Measurements from ENCODE around the gene NXPE3. TPM values are rescaled to one million over a fixed set of nuclear protein-coding genes. Genes with fewer than 3 reads are reported as not detected.

NXPE3 gene
- total and polyA plus RNA-seq, 10 of the 15 experiments (the other 5 are each of a cell fraction or from before 2014, with no cell fraction given) = 2.0 to 8.7 (median 5.2) TPM

GRCh38 chr3:101868534-101869464, 89.8 kb downstream of the NXPE3 start (continued):
- TF ChIP-seq CTCF (IDR thresholded peaks at IDR 0.05 in 2 of 3, conservative IDR thresholded peaks at IDR 0.05 in 1 of 3; ENCODE audit: control insufficient read depth in 2 of 3, extremely low read depth in 1 of 3, insufficient read depth in 1 of 3, low read depth in 3 of 3, low read length in 3 of 3) = no peak

DNA sequence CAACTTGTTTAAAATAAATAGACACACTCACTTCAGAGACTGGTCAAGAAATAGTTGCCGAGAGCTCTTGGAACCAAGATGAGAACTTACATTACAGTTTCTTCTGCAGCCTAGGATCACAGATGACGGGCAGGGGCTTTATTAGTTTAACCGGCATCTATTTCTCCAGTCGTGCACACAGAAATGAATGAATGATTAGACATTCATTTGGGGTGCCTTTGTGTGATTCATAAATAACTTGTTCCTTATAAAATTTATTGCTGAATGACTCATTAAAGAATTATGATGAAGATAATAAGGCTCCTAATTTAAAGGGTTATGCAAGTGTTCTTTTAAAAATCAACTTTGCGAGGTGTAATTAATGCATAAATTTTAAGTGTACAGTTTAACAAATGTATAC, 91.1 kb downstream of the NXPE3 start:
- no peaks in the 10 kb centered on the region for H3K4me1 ChIP-seq (ENCODE audit: control insufficient read depth, insufficient read depth, low read length)
- ChIA-PET CTCF (interaction anchor here (1.0 kb wide), 1 partner anchor 359 kb away, joined by 3 read pairs; no protein-coding TSS in a partner anchor), RAD21 (ENCODE audit: unreplicated experiment) (no interaction called here), POLR2A (interaction anchor here (0.6 to 1.2 kb wide), 2 partner anchors 13 to 204 kb away, joined by 3 to 5 read pairs; no protein-coding TSS in a partner anchor), SMC1A (ENCODE audit: uncharacterized antibody, unreplicated experiment) (interaction anchor here (0.7 kb wide), 1 partner anchor 46 kb away, joined by 4 read pairs; no protein-coding TSS in a partner anchor)
- no peak overlapping the region for H2AFZ ChIP-seq (ENCODE audit: control insufficient read depth, low read depth, low read length)
- no TSS peak for BruUV-seq (replicated peaks)
- no peak overlapping the region for H3K4me3 ChIP-seq
- WGBS (ENCODE audit: insufficient coverage, insufficient replicate concordance, low lambda C conversion rate, missing lambda C conversion rate) = 81% methylated on average over 5 of the region's 5 CpGs
- H3K4me2 ChIP-seq (ENCODE audit: control insufficient read depth, insufficient read depth) = no peak overlapping the region
- no peak overlapping the region for H3K27ac ChIP-seq (ENCODE audit: control insufficient read depth, insufficient read depth)
- no peaks in the 10 kb centered on the region for H3K9me3 ChIP-seq (replicated peaks; ENCODE audit: control insufficient read depth, insufficient read depth, low read length)
- in situ Hi-C loops (cut with MboI) (no loop called here), intact Hi-C loops (cut with micrococcal nuclease; ENCODE audit: unreplicated experiment) (no loop called here)
- no peaks in the 10 kb centered on the region for H3K79me2 ChIP-seq (ENCODE audit: control insufficient read depth, insufficient read depth, low read length)
- H3K36me3 ChIP-seq (ENCODE audit: control insufficient read depth in 2 of 2, insufficient read depth in 2 of 2, low read length in 1 of 2) = no peaks in the 10 kb centered on the region
- no peak for DNase-seq (ENCODE audit: low read depth, low spot score)
- no peaks in the 10 kb centered on the region for H4K20me1 ChIP-seq (ENCODE audit: control insufficient read depth, insufficient read depth)
- ATAC-seq = no peak
- H3K27me3 ChIP-seq (replicated peaks in 1 of 2; ENCODE audit: control insufficient read depth in 2 of 2, insufficient read depth in 2 of 2, low read length in 1 of 2) = no peaks in the 10 kb centered on the region
- no peak overlapping the region for H3K9ac ChIP-seq (ENCODE audit: control insufficient read depth, insufficient read depth, low read length)
- no peak for FAIRE-seq
- TF ChIP-seq TBL1XR1 (IDR thresholded peaks at IDR 0.05; ENCODE audit: low read depth, low read length) (no peak), ASH2L (IDR thresholded peaks at IDR 0.05; ENCODE audit: borderline replicate concordance, low read depth) (no peak), IKZF2 (IDR thresholded peaks at IDR 0.05) (no peak), SMARCA5 (IDR thresholded peaks at IDR 0.05) (no peak), JUND (IDR thresholded peaks at IDR 0.05; ENCODE audit: low read depth, low read length) (no peak), TARDBP (IDR thresholded peaks at IDR 0.05; ENCODE audit: borderline replicate concordance) (no peak), REST (IDR thresholded peaks at IDR 0.05; ENCODE audit: low read depth, low read length) (no peak), PAX5 (IDR thresholded peaks at IDR 0.05; ENCODE audit: borderline replicate concordance, low read depth, low read length) (no peak), IKZF1 (conservative IDR thresholded peaks at IDR 0.05) (no peak), TCF7 (IDR thresholded peaks at IDR 0.05; ENCODE audit: borderline replicate concordance) (no peak), ZBED1 (IDR thresholded peaks at IDR 0.05; ENCODE audit: borderline replicate concordance) (no peak), YBX1 (IDR thresholded peaks at IDR 0.05) (no peak)
- TF ChIP-seq, protein P1, sequence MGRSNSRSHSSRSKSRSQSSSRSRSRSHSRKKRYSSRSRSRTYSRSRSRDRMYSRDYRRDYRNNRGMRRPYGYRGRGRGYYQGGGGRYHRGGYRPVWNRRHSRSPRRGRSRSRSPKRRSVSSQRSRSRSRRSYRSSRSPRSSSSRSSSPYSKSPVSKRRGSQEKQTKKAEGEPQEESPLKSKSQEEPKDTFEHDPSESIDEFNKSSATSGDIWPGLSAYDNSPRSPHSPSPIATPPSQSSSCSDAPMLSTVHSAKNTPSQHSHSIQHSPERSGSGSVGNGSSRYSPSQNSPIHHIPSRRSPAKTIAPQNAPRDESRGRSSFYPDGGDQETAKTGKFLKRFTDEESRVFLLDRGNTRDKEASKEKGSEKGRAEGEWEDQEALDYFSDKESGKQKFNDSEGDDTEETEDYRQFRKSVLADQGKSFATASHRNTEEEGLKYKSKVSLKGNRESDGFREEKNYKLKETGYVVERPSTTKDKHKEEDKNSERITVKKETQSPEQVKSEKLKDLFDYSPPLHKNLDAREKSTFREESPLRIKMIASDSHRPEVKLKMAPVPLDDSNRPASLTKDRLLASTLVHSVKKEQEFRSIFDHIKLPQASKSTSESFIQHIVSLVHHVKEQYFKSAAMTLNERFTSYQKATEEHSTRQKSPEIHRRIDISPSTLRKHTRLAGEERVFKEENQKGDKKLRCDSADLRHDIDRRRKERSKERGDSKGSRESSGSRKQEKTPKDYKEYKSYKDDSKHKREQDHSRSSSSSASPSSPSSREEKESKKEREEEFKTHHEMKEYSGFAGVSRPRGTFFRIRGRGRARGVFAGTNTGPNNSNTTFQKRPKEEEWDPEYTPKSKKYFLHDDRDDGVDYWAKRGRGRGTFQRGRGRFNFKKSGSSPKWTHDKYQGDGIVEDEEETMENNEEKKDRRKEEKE (IDR thresholded peaks at IDR 0.05) = no peak
